ENCODE results near the gene KCNK1. TPM values are rescaled to one million over a fixed set of nuclear protein-coding genes. Genes with fewer than 3 reads are reported as not detected.
"Not testable (repeated sequence)": the region's sequence is repeated elsewhere in the genome, so short reads cannot be mapped to it uniquely, and the experiment has no call there.

Gene KCNK1
- total and polyA plus RNA-seq, 4 donors: 2.5 to 12.3 (median 4.5) TPM

GRCh38 chr1:233615571-233615970 lies 1.7 kb downstream of the KCNK1 start:
- Histone ChIP-seq H3K4me3 (ENCODE audit: low read depth in 1 of 3, low read length in 3 of 3) (peak overlapping the region; percentile 82 to 98 (median 93)), H3K9me3 (ENCODE audit: control insufficient read depth in 4 of 4, low read length in 3 of 4) (no peaks in the 10 kb centered on the region), H3K36me3 (ENCODE audit: control insufficient read depth in 4 of 4, insufficient read depth in 3 of 4, low read depth in 1 of 4, low read length in 3 of 4) (no peaks in the 10 kb centered on the region), H3K27ac (ENCODE audit: low read depth in 1 of 2, low read length in 2 of 2) (no peak overlapping the region), H3K27me3 (ENCODE audit: control insufficient read depth in 4 of 4, insufficient read depth in 4 of 4, low read length in 3 of 4) (no peaks in the 10 kb centered on the region), H3K4me1 (ENCODE audit: control insufficient read depth in 4 of 4, insufficient read depth in 4 of 4, low read length in 3 of 4) (peaks cover 0 to 15% (median 1%) of the 10 kb centered on the region in 4 donors), H3K9ac (ENCODE audit: low read depth in 1 of 2, low read length in 2 of 2) (peak overlapping the region in 1 of 2 donors; percentile 81)
- TF ChIP-seq CTCF (IDR thresholded peaks at IDR 0.05; ENCODE audit: low read depth, low read length, missing input control) (no peak), TAF1 (conservative IDR thresholded peaks at IDR 0.05) (no peak), HNF4A (conservative IDR thresholded peaks at IDR 0.05) (no peak), JUND (IDR thresholded peaks at IDR 0.05) (no peak), ATF3 (IDR thresholded peaks at IDR 0.05) (no peak), SP1 (IDR thresholded peaks at IDR 0.05) (no peak), MAX (IDR thresholded peaks at IDR 0.05) (no peak), ZBTB33 (IDR thresholded peaks at IDR 0.05) (no peak), NR2F2 (IDR thresholded peaks at IDR 0.05) (no peak), FOXA1 (IDR thresholded peaks at IDR 0.05) (no peak), RXRA (IDR thresholded peaks at IDR 0.05) (no peak), HNF4G (IDR thresholded peaks at IDR 0.05) (no peak), RAD21 (IDR thresholded peaks at IDR 0.05) (no peak)
- DNase-seq (ENCODE audit: low spot score): no peak
- WGBS: 41% methylated on average over 3 of the region's 3 CpGs

GRCh38 chr1:233617025-233617424 lies 3.1 kb downstream of the KCNK1 start:
- DNase-seq (ENCODE audit: low spot score): no peak
- Histone ChIP-seq H3K9ac (ENCODE audit: low read depth in 1 of 2, low read length in 2 of 2) (no peak overlapping the region), H3K27me3 (ENCODE audit: control insufficient read depth in 4 of 4, insufficient read depth in 4 of 4, low read length in 3 of 4) (no peaks in the 10 kb centered on the region), H3K36me3 (ENCODE audit: control insufficient read depth in 4 of 4, insufficient read depth in 3 of 4, low read depth in 1 of 4, low read length in 3 of 4) (peaks cover 0 to 1% (median 0%) of the 10 kb centered on the region in 4 donors), H3K27ac (ENCODE audit: low read depth in 1 of 2, low read length in 2 of 2) (no peak overlapping the region), H3K4me1 (ENCODE audit: control insufficient read depth in 4 of 4, insufficient read depth in 4 of 4, low read length in 3 of 4) (peaks cover 0 to 15% (median 1%) of the 10 kb centered on the region in 4 donors), H3K9me3 (ENCODE audit: control insufficient read depth in 4 of 4, low read length in 3 of 4) (no peaks in the 10 kb centered on the region), H3K4me3 (ENCODE audit: low read depth in 1 of 3, low read length in 3 of 3) (no peak overlapping the region)
- TF ChIP-seq CTCF (IDR thresholded peaks at IDR 0.05; ENCODE audit: low read depth, low read length, missing input control): no peak
- no peak for TF ChIP-seq SP1 (IDR thresholded peaks at IDR 0.05)
- no peak for TF ChIP-seq NR2F2 (IDR thresholded peaks at IDR 0.05)
- TF ChIP-seq TAF1 (conservative IDR thresholded peaks at IDR 0.05): no peak
- TF ChIP-seq JUND (IDR thresholded peaks at IDR 0.05): no peak
- TF ChIP-seq YY1 (IDR thresholded peaks at IDR 0.05): no peak
- TF ChIP-seq ZBTB33 (IDR thresholded peaks at IDR 0.05): no peak
- no peak for TF ChIP-seq HNF4A (conservative IDR thresholded peaks at IDR 0.05)
- TF ChIP-seq FOXA1 (IDR thresholded peaks at IDR 0.05): no peak
- no peak for TF ChIP-seq ATF3 (IDR thresholded peaks at IDR 0.05)
- TF ChIP-seq EGR1 (IDR thresholded peaks at IDR 0.05; ENCODE audit: low read depth in 2 of 2): no peak
- WGBS: 82% methylated on average over 1 of the region's 1 CpG

- not testable (repeated sequence) for DNase-seq (ENCODE audit: low spot score); H3K9me3 ChIP-seq (ENCODE audit: control insufficient read depth in 4 of 4, low read length in 3 of 4); H3K9ac ChIP-seq (ENCODE audit: low read depth in 1 of 2, low read length in 2 of 2); H3K36me3 ChIP-seq (ENCODE audit: control insufficient read depth in 4 of 4, insufficient read depth in 3 of 4, low read depth in 1 of 4, low read length in 3 of 4); H3K4me1 ChIP-seq (ENCODE audit: control insufficient read depth in 4 of 4, insufficient read depth in 4 of 4, low read length in 3 of 4); H3K4me3 ChIP-seq (ENCODE audit: low read depth in 1 of 3, low read length in 3 of 3); H3K27me3 ChIP-seq (ENCODE audit: control insufficient read depth in 4 of 4, insufficient read depth in 4 of 4, low read length in 3 of 4); H3K27ac ChIP-seq (ENCODE audit: low read depth in 1 of 2, low read length in 2 of 2)
- 94% methylated on average over 7 of the region's 7 CpGs for WGBS
Measured at GRCh38 chr1:233619414-233619813, 5.5 kb downstream of the KCNK1 start.

Data from liver (tissue), 9 donors.